ENCODE results near the gene LRRK1. TPM values are rescaled to one million over a fixed set of nuclear protein-coding genes. Genes with fewer than 3 reads are reported as not detected.

The LRRK1 gene
- total and polyA plus RNA-seq, 2 experiments from 2014 or later, result 2.6 to 4.5 TPM

- H3K9me2 ChIP-seq (ENCODE audit: insufficient read depth), result peaks cover 6% of the 10 kb centered on the region; the same call in 1 of the 2 replicates
- H3K27ac ChIP-seq (ENCODE audit: low read depth), result no peak overlapping the region
- H3F3A ChIP-seq (replicated peaks; ENCODE audit: low read depth), result no peaks in the 10 kb centered on the region
- Mint-ChIP-seq H3K4me3 (no peak overlapping the region), H3K27me3 (ENCODE audit: insufficient read depth, low read depth, poor library complexity) (peaks cover 23% of the 10 kb centered on the region), H3K27ac (no peak overlapping the region), H3K9me3 (no peaks in the 10 kb centered on the region), H3K4me1 (peaks cover 19% of the 10 kb centered on the region), H3K36me3 (ENCODE audit: low read depth) (peaks cover 3% of the 10 kb centered on the region; the same call in 1 of the 3 replicates)
- no peak overlapping the region for H3K4me3 ChIP-seq
- H3K27me3 ChIP-seq (ENCODE audit: insufficient read depth), result no peaks in the 10 kb centered on the region
- H3K4me2 ChIP-seq, result no peak overlapping the region
- peaks cover 18% of the 10 kb centered on the region for H3K4me1 ChIP-seq (ENCODE audit: insufficient read depth)
- H4K20me1 ChIP-seq (replicated peaks; ENCODE audit: insufficient read depth), result no peaks in the 10 kb centered on the region
- DNase-seq (ENCODE audit: low spot score) (no peak), ATAC-seq (no peak)
- H3K36me3 ChIP-seq (ENCODE audit: insufficient read depth), result no peaks in the 10 kb centered on the region
- no peak overlapping the region for H2AFZ ChIP-seq
- TF ChIP-seq EZH2 (IDR thresholded peaks at IDR 0.05; ENCODE audit: low read depth, unreplicated experiment), result no peak
- no peak for TF ChIP-seq ZNF331 (CRISPR knock-in tag; IDR thresholded peaks at IDR 0.05; ENCODE audit: low read depth)
- TF ChIP-seq, protein P1, sequence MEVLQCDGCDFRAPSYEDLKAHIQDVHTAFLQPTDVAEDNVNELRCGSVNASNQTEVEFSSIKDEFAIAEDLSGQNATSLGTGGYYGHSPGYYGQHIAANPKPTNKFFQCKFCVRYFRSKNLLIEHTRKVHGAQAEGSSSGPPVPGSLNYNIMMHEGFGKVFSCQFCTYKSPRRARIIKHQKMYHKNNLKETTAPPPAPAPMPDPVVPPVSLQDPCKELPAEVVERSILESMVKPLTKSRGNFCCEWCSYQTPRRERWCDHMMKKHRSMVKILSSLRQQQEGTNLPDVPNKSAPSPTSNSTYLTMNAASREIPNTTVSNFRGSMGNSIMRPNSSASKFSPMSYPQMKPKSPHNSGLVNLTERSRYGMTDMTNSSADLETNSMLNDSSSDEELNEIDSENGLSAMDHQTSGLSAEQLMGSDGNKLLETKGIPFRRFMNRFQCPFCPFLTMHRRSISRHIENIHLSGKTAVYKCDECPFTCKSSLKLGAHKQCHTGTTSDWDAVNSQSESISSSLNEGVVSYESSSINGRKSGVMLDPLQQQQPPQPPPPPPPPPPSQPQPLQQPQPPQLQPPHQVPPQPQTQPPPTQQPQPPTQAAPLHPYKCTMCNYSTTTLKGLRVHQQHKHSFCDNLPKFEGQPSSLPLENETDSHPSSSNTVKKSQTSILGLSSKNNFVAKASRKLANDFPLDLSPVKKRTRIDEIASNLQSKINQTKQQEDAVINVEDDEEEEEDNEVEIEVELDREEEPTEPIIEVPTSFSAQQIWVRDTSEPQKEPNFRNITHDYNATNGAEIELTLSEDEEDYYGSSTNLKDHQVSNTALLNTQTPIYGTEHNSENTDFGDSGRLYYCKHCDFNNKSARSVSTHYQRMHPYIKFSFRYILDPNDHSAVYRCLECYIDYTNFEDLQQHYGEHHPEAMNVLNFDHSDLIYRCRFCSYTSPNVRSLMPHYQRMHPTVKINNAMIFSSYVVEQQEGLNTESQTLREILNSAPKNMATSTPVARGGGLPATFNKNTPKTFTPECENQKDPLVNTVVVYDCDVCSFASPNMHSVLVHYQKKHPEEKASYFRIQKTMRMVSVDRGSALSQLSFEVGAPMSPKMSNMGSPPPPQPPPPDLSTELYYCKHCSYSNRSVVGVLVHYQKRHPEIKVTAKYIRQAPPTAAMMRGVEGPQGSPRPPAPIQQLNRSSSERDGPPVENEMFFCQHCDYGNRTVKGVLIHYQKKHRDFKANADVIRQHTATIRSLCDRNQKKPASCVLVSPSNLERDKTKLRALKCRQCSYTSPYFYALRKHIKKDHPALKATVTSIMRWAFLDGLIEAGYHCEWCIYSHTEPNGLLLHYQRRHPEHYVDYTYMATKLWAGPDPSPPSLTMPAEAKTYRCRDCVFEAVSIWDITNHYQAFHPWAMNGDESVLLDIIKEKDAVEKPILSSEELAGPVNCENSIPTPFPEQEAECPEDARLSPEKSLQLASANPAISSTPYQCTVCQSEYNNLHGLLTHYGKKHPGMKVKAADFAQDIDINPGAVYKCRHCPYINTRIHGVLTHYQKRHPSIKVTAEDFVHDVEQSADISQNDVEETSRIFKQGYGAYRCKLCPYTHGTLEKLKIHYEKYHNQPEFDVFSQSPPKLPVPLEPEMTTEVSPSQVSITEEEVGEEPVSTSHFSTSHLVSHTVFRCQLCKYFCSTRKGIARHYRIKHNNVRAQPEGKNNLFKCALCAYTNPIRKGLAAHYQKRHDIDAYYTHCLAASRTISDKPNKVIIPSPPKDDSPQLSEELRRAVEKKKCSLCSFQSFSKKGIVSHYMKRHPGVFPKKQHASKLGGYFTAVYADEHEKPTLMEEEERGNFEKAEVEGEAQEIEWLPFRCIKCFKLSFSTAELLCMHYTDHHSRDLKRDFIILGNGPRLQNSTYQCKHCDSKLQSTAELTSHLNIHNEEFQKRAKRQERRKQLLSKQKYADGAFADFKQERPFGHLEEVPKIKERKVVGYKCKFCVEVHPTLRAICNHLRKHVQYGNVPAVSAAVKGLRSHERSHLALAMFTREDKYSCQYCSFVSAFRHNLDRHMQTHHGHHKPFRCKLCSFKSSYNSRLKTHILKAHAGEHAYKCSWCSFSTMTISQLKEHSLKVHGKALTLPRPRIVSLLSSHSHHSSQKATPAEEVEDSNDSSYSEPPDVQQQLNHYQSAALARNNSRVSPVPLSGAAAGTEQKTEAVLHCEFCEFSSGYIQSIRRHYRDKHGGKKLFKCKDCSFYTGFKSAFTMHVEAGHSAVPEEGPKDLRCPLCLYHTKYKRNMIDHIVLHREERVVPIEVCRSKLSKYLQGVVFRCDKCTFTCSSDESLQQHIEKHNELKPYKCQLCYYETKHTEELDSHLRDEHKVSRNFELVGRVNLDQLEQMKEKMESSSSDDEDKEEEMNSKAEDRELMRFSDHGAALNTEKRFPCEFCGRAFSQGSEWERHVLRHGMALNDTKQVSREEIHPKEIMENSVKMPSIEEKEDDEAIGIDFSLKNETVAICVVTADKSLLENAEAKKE (CRISPR knock-in tag; IDR thresholded peaks at IDR 0.05), result no peak
- no peaks in the 10 kb centered on the region for H3K79me2 ChIP-seq (replicated peaks; ENCODE audit: insufficient read depth)
These were observed 132.3 kb downstream of the LRRK1 start for GRCh38 chr15:101051291-101052030.

- ATAC-seq (no peak; the same call in 2 of the 3 replicates), DNase-seq (ENCODE audit: low spot score) (no peak)
- Histone ChIP-seq H3F3A (replicated peaks; ENCODE audit: low read depth) (no peaks in the 10 kb centered on the region), H3K4me2 (no peak overlapping the region), H3K27ac (ENCODE audit: low read depth) (no peak overlapping the region), H3K36me3 (ENCODE audit: insufficient read depth) (no peaks in the 10 kb centered on the region), H3K4me1 (ENCODE audit: insufficient read depth) (peaks cover 13% of the 10 kb centered on the region), H2AFZ (no peak overlapping the region), H3K4me3 (no peak overlapping the region), H3K27me3 (ENCODE audit: insufficient read depth) (no peaks in the 10 kb centered on the region), H4K20me1 (replicated peaks; ENCODE audit: insufficient read depth) (no peaks in the 10 kb centered on the region), H3K9me2 (ENCODE audit: insufficient read depth) (peaks cover 7% of the 10 kb centered on the region; the same call in 1 of the 2 replicates), H3K79me2 (replicated peaks; ENCODE audit: insufficient read depth) (no peaks in the 10 kb centered on the region)
- Mint-ChIP-seq H3K36me3 (ENCODE audit: low read depth) (peaks cover 5% of the 10 kb centered on the region; the same call in 1 of the 3 replicates), H3K4me1 (peaks cover 14% of the 10 kb centered on the region), H3K4me3 (no peak overlapping the region), H3K9me3 (no peaks in the 10 kb centered on the region), H3K27me3 (ENCODE audit: insufficient read depth, low read depth, poor library complexity) (peaks cover 18% of the 10 kb centered on the region), H3K27ac (no peak overlapping the region)
- no peak for TF ChIP-seq POLR2AphosphoS5 (IDR thresholded peaks at IDR 0.05; ENCODE audit: low read depth)
These were observed 133.0 kb downstream of the LRRK1 start for GRCh38 chr15:101052031-101052620.

Data from GM23338 (cell line).